DND-41 (cell line): ENCODE measurements around the gene ZDHHC11.
A peak's percentile ranks its signal among the peaks of the same experiment; 100 is the strongest.

ENCODE experiments used
- ATAC-seq: fragments of 200-7000 bp; cut with Tn5 transposase; 3 replicates; pipeline ENCODE4 v1.9.1; 2021; ENCODE audit warnings: low read depth; ENCODE audit not compliant: insufficient read depth
- DNase-seq: peaks from one replicate; pipeline ENCODE4 v3.0.0-alpha.2; 2020
- H2AFZ ChIP-seq: 2 replicates; pipeline ENCODE4 v1.6.0; 2012; ENCODE audit warnings: low read depth, low read length
- H3K27ac ChIP-seq: 2 replicates; pipeline ENCODE4 v1.5.1; 2012; ENCODE audit warnings: low read length, inconsistent platforms
- H3K27me3 ChIP-seq: fragments of 200-600 bp; sonication (generic); 2 replicates; pipeline ENCODE4 v1.6.0; 2012; ENCODE audit warnings: low read length, mild to moderate bottlenecking, inconsistent platforms; ENCODE audit not compliant: insufficient read depth, poor library complexity
- H3K36me3 ChIP-seq: 2 replicates; pipeline ENCODE4 v1.5.1; 2012; ENCODE audit warnings: low read length, inconsistent platforms; ENCODE audit not compliant: insufficient read depth
- H3K4me1 ChIP-seq: 2 replicates; pipeline ENCODE4 v1.5.1; 2012; ENCODE audit warnings: mild to moderate bottlenecking, low read length; ENCODE audit not compliant: insufficient read depth
- H3K4me2 ChIP-seq: 2 replicates; pipeline ENCODE4 v1.6.0; 2012; ENCODE audit warnings: mild to moderate bottlenecking, moderate library complexity, low read length, inconsistent platforms; ENCODE audit not compliant: insufficient read depth
- H3K4me3 ChIP-seq, 2 experiments: fragments of 200-600 bp in 1 of 2; shearing (Covaris generic) in 1 of 2; 2 replicates each; pipeline ENCODE4 v1.5.1; 2012 to 2016; ENCODE audit warnings: inconsistent platforms in 2 of 2, low read length in 2 of 2, mild to moderate bottlenecking in 2 of 2, low read depth in 1 of 2, moderate library complexity in 1 of 2
- H3K79me2 ChIP-seq: 2 replicates; pipeline ENCODE4 v1.6.0; 2012; ENCODE audit warnings: low read length, inconsistent platforms; ENCODE audit not compliant: insufficient read depth
- H3K9ac ChIP-seq: 2 replicates; pipeline ENCODE4 v1.6.0; 2012; ENCODE audit warnings: low read depth, mild to moderate bottlenecking, inconsistent platforms, low read length, moderate library complexity
- H3K9me3 ChIP-seq: 2 replicates; pipeline ENCODE4 v1.5.1; 2012; ENCODE audit warnings: low read length, moderate library complexity, mild to moderate bottlenecking, inconsistent platforms; ENCODE audit not compliant: insufficient read depth, severe bottlenecking
- H4K20me1 ChIP-seq: 2 replicates; pipeline ENCODE4 v1.6.0; 2012; ENCODE audit warnings: low read length; ENCODE audit not compliant: insufficient read depth
- CTCF ChIP-seq: IDR thresholded peaks from 2 replicates; pipeline ENCODE4 v1.5.1; 2012; ENCODE audit warnings: borderline replicate concordance, low read length, moderate library complexity, mild to moderate bottlenecking; ENCODE audit not compliant: poor library complexity, severe bottlenecking; ENCODE audit errors: extremely low read depth
- EZH2 ChIP-seq: IDR thresholded peaks from 3 replicates; pipeline ENCODE4 v1.6.1; 2012; ENCODE audit warnings: borderline replicate concordance, low read depth, mild to moderate bottlenecking, moderate library complexity, low read length, inconsistent platforms; ENCODE audit not compliant: severe bottlenecking

ZDHHC11 gene

GRCh38 chr5:758698-759053 lies 92.1 kb downstream of the ZDHHC11 start:
- H3K4me3 ChIP-seq: no peak overlapping the region
- H3K4me1 ChIP-seq: no peaks in the 10 kb centered on the region
- H3K27me3 ChIP-seq: no peaks in the 10 kb centered on the region
- no peak overlapping the region for H3K9ac ChIP-seq
- TF ChIP-seq EZH2: no peak
- DNase-seq (no peak), ATAC-seq (no peak)
- H3K27ac ChIP-seq: no peak overlapping the region
- no peaks in the 10 kb centered on the region for H3K36me3 ChIP-seq
- peaks cover 11% of the 10 kb centered on the region; the same call in 1 of the 2 replicates for H4K20me1 ChIP-seq
- H3K9me3 ChIP-seq: no peaks in the 10 kb centered on the region
- H2AFZ ChIP-seq: no peak overlapping the region
- H3K4me2 ChIP-seq: no peak overlapping the region
- H3K79me2 ChIP-seq: no peaks in the 10 kb centered on the region

- Histone ChIP-seq H3K9me3 (no peaks in the 10 kb centered on the region), H3K4me1 (no peaks in the 10 kb centered on the region), H4K20me1 (peaks cover 11% of the 10 kb centered on the region; the same call in 1 of the 2 replicates), H3K36me3 (no peaks in the 10 kb centered on the region), H2AFZ (no peak overlapping the region), H3K27me3 (no peaks in the 10 kb centered on the region), H3K9ac (no peak overlapping the region), H3K4me3 (no peak overlapping the region), H3K4me2 (no peak overlapping the region), H3K79me2 (no peaks in the 10 kb centered on the region), H3K27ac (no peak overlapping the region)
- peak; percentile 4 for DNase-seq
- no peak for ATAC-seq
- no peak for TF ChIP-seq CTCF
- TF ChIP-seq EZH2: no peak
Observed at GRCh38 chr5:757931-758697, 92.7 kb downstream of the ZDHHC11 start.

GRCh38 chr5:757346-757930 lies 93.3 kb downstream of the ZDHHC11 start:
- no peaks in the 10 kb centered on the region for H3K9me3 ChIP-seq
- H3K27me3 ChIP-seq: no peaks in the 10 kb centered on the region
- no peak overlapping the region for H3K4me3 ChIP-seq
- no peak overlapping the region for H2AFZ ChIP-seq
- no peaks in the 10 kb centered on the region for H3K4me1 ChIP-seq
- no peak for ATAC-seq
- H3K9ac ChIP-seq: no peak overlapping the region
- H3K27ac ChIP-seq: no peak overlapping the region
- no peak overlapping the region for H3K4me2 ChIP-seq
- peak; percentile 4 for DNase-seq
- H3K36me3 ChIP-seq: no peaks in the 10 kb centered on the region
- H4K20me1 ChIP-seq: peaks cover 11% of the 10 kb centered on the region; the same call in 1 of the 2 replicates
- no peak for TF ChIP-seq CTCF
- no peak for TF ChIP-seq EZH2
- no peaks in the 10 kb centered on the region for H3K79me2 ChIP-seq

GRCh38 chr5:756865-757345 lies 93.9 kb downstream of the ZDHHC11 start:
- H3K79me2 ChIP-seq: no peaks in the 10 kb centered on the region
- H3K4me2 ChIP-seq: no peak overlapping the region
- no peaks in the 10 kb centered on the region for H3K27me3 ChIP-seq
- H3K9ac ChIP-seq: no peak overlapping the region
- H3K4me1 ChIP-seq: no peaks in the 10 kb centered on the region
- DNase-seq: peak; percentile 2
- peaks cover 11% of the 10 kb centered on the region; the same call in 1 of the 2 replicates for H4K20me1 ChIP-seq
- no peak overlapping the region for H3K4me3 ChIP-seq
- no peak overlapping the region for H3K27ac ChIP-seq
- H3K36me3 ChIP-seq: no peaks in the 10 kb centered on the region
- TF ChIP-seq CTCF (no peak), EZH2 (no peak)
- ATAC-seq: no peak
- no peaks in the 10 kb centered on the region for H3K9me3 ChIP-seq
- H2AFZ ChIP-seq: no peak overlapping the region
